ENCODE data around the gene NR2C1. TPM values are rescaled to one million over a fixed set of nuclear protein-coding genes. Genes with fewer than 3 reads are reported as not detected.
"Not testable (repeated sequence)": the region's sequence is repeated elsewhere in the genome, so short reads cannot be mapped to it uniquely, and the experiment has no call there.

NR2C1 gene
- total RNA-seq, 1 donor from 2014 or later, result 43.4 TPM

- DNase-seq (ENCODE audit: low read depth), result no peak
- TF ChIP-seq CTCF (conservative IDR thresholded peaks at IDR 0.05; ENCODE audit: low read depth, low read length), result no peak
- no peak overlapping the region for H3K4me3 ChIP-seq (ENCODE audit: low read depth, low read length)
These were observed 27.1 kb upstream of the NR2C1 start for GRCh38 chr12:95100264-95101190.

GRCh38 chr12:95099270-95099790 is 25.9 kb upstream of the NR2C1 start:
- H3K4me3 ChIP-seq (ENCODE audit: low read depth, low read length), result no peak overlapping the region
- no peak for DNase-seq (ENCODE audit: low read depth)
- TF ChIP-seq CTCF (conservative IDR thresholded peaks at IDR 0.05; ENCODE audit: low read depth, low read length), result no peak

GRCh38 chr12:95096852-95097251 is 23.4 kb upstream of the NR2C1 start:
- no peak for TF ChIP-seq CTCF (conservative IDR thresholded peaks at IDR 0.05; ENCODE audit: low read depth, low read length)
- H3K4me3 ChIP-seq (ENCODE audit: low read depth, low read length), result no peak overlapping the region
- DNase-seq (ENCODE audit: low read depth), result no peak

GRCh38 chr12:95096378-95096777 is 23.0 kb upstream of the NR2C1 start:
- no peak for DNase-seq (ENCODE audit: low read depth)
- TF ChIP-seq CTCF (conservative IDR thresholded peaks at IDR 0.05; ENCODE audit: low read depth, low read length), result no peak
- H3K4me3 ChIP-seq (ENCODE audit: low read depth, low read length), result no peak overlapping the region

GRCh38 chr12:95095866-95096265 is 22.4 kb upstream of the NR2C1 start:
- not testable (repeated sequence) for H3K4me3 ChIP-seq (ENCODE audit: low read depth, low read length); DNase-seq (ENCODE audit: low read depth)

- no peak for TF ChIP-seq CTCF (conservative IDR thresholded peaks at IDR 0.05; ENCODE audit: low read depth, low read length)
- no peak for DNase-seq (ENCODE audit: low read depth)
- H3K4me3 ChIP-seq (ENCODE audit: low read depth, low read length), result no peak overlapping the region
These were observed 16.0 kb upstream of the NR2C1 start for GRCh38 chr12:95089462-95089861.

GRCh38 chr12:95088379-95088778 is 15.0 kb upstream of the NR2C1 start:
- no peak for TF ChIP-seq CTCF (conservative IDR thresholded peaks at IDR 0.05; ENCODE audit: low read depth, low read length)

More at GRCh38 chr12:95088379-95088778, 15.0 kb upstream of the NR2C1 start:
- no peak for DNase-seq (ENCODE audit: low read depth)
- H3K4me3 ChIP-seq (ENCODE audit: low read depth, low read length), result no peak overlapping the region

Data from epithelial cell of proximal tubule (primary cell).